ENCODE results near the gene ZNF592. TPM values are rescaled to one million over a fixed set of nuclear protein-coding genes. Genes with fewer than 3 reads are reported as not detected.

The ZNF592 gene
- total RNA-seq, 4 donors from 2014 or later: 21.6 to 36.3 (median 32.6) TPM

DNA sequence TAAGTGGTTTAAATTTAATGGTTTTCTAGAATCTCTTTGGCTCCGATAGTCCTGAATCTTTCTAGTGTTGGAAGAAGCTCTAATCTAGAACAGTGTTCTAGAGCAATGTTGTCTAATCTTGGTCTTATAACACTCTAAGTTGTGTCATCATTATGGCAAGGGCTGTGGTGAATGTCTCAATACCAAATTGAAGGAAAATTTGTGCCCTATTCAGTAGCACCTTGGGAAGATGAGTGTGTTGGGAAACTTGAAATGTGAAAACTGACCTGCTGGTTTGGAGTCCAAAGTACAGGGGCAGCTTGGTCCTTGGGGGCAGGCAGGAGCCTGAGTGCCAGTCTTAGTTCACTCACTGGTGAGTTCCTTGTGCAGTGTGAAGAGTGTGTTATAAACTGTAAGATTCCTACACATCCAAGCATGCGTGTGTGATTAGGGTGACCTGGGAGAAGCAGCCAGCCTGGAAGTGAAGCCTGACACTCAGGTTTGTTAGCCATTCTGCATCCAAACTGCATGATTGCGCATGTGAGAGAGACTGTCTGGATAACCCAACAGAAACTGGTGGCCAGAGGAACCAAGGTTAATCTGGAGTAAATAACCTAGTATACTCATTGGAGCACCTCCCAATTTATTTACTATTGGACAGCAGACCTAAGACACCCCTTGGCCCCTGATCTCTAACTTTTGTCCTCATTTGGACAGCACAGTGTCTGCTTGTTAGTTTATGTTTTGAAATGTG, 14.6 kb downstream of the ZNF592 start:
- Histone ChIP-seq H3K27me3 (no peaks in the 10 kb centered on the region), H3K4me1 (peaks cover 0 to 64% (median 21%) of the 10 kb centered on the region in 4 donors), H3K9me3 (no peaks in the 10 kb centered on the region), H3K36me3 (peaks cover 0 to 32% (median 8%) of the 10 kb centered on the region in 3 donors), H3K4me3 (no peak overlapping the region), H3K27ac (peak overlapping the region in 1 of 4 donors; percentile 51)
- no peak for TF ChIP-seq POLR2A (IDR thresholded peaks at IDR 0.05)
- TF ChIP-seq, protein P1, sequence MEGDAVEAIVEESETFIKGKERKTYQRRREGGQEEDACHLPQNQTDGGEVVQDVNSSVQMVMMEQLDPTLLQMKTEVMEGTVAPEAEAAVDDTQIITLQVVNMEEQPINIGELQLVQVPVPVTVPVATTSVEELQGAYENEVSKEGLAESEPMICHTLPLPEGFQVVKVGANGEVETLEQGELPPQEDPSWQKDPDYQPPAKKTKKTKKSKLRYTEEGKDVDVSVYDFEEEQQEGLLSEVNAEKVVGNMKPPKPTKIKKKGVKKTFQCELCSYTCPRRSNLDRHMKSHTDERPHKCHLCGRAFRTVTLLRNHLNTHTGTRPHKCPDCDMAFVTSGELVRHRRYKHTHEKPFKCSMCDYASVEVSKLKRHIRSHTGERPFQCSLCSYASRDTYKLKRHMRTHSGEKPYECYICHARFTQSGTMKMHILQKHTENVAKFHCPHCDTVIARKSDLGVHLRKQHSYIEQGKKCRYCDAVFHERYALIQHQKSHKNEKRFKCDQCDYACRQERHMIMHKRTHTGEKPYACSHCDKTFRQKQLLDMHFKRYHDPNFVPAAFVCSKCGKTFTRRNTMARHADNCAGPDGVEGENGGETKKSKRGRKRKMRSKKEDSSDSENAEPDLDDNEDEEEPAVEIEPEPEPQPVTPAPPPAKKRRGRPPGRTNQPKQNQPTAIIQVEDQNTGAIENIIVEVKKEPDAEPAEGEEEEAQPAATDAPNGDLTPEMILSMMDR (IDR thresholded peaks at IDR 0.05): no peak
- WGBS, 2 donors: 88 to 93% methylated on average over 3 of the region's 3 CpGs
- no peak for DNase-seq (ENCODE audit: low spot score in 2 of 2)

DNA sequence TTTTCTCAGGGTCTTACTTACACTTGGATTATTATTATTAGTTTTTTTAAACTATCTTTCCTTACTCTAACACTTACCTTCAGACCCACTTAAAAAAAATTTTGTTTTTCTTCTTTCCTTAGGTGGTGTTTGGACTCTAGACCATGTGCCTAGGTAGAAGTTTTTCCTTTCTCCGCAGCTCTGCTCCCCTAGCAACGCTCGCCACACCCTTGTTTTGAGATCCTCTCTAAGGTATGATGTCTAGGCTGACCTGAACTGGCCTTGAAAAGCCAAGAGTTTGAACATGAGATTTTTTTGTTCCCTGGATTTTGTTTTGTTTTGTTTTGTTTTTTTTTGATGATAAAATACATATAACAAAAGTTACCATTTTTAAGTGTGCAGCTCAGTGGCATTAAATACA, 16.2 kb downstream of the ZNF592 start:
- WGBS, 2 donors: 85 to 87% methylated on average over 3 of the region's 3 CpGs
- TF ChIP-seq, protein P1 (IDR thresholded peaks at IDR 0.05): no peak
- TF ChIP-seq EP300 (IDR thresholded peaks at IDR 0.05) (no peak), POLR2A (IDR thresholded peaks at IDR 0.05) (no peak)
- Histone ChIP-seq H3K27me3 (no peaks in the 10 kb centered on the region), H3K4me1 (peaks cover 0 to 48% (median 15%) of the 10 kb centered on the region in 4 donors), H3K9me3 (no peaks in the 10 kb centered on the region), H3K27ac (peak overlapping the region in 1 of 4 donors; percentile 43), H3K36me3 (peaks cover 0 to 48% (median 8%) of the 10 kb centered on the region in 3 donors), H3K4me3 (no peak overlapping the region)
- no peak for DNase-seq (ENCODE audit: low spot score in 2 of 2)

DNA sequence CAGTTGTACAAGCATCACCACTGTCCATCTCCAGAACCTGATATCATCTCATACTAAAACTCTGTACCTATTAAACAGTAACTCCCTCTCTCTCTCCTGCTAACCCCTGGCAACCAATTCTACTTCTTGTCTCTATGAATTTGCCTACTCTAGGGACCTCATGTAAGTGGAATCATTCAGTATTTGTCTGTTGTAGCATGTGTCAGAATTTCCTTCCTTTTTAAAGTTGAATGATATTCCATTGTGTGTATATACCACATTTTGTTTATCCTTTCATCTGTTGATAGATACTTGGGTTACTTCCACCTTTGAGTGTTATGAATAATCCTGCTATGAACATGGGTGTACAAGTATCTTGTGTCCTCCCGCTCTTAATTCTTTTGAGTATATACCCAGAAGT, 16.6 kb downstream of the ZNF592 start:
- DNase-seq (ENCODE audit: low spot score in 2 of 2): no peak
- WGBS, 2 donors: 96% methylated on average over 1 of the region's 1 CpG
- peaks cover 0 to 52% (median 8%) of the 10 kb centered on the region in 3 donors for H3K36me3 ChIP-seq
- TF ChIP-seq, protein P1 (IDR thresholded peaks at IDR 0.05): no peak
- TF ChIP-seq POLR2A (IDR thresholded peaks at IDR 0.05) (no peak), EP300 (IDR thresholded peaks at IDR 0.05) (no peak)
- no peaks in the 10 kb centered on the region for H3K27me3 ChIP-seq
- no peaks in the 10 kb centered on the region for H3K9me3 ChIP-seq
- no peak overlapping the region for H3K4me3 ChIP-seq
- no peak overlapping the region for H3K27ac ChIP-seq
- peaks cover 0 to 44% (median 15%) of the 10 kb centered on the region in 4 donors for H3K4me1 ChIP-seq

DNA sequence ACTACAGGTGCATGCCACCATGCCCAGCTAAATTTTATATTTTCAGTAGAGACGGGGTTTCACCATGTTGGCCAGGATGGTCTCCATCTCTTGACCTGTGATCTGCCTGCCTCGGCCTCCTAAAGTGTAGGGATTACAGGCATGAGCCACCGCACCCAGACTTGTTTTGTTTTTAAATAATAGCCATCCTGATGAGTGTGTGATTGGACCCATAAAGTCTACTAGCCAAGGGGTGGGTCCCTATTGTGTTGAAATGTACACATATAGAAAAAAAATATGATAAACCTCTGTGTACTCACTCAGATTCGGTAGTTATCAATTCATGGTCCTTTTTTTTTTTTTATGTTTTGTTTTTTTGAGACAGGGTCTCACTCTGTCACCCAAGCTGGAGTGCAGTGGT, 17.3 kb downstream of the ZNF592 start:
- TF ChIP-seq POLR2A (IDR thresholded peaks at IDR 0.05) (no peak), EP300 (IDR thresholded peaks at IDR 0.05) (no peak)
- TF ChIP-seq, protein P1 (IDR thresholded peaks at IDR 0.05): no peak
- Histone ChIP-seq H3K27ac (no peak overlapping the region), H3K36me3 (peaks cover 0 to 55% (median 8%) of the 10 kb centered on the region in 3 donors), H3K4me1 (peaks cover 0 to 37% (median 12%) of the 10 kb centered on the region in 4 donors), H3K27me3 (no peaks in the 10 kb centered on the region), H3K9me3 (no peaks in the 10 kb centered on the region), H3K4me3 (no peak overlapping the region)
- no peak for DNase-seq (ENCODE audit: low spot score in 2 of 2)
- WGBS, 2 donors: 88 to 90% methylated on average over 4 of the region's 4 CpGs

GRCh38 chr15:84766461-84767035, 18.2 kb downstream of the ZNF592 start:
- no peak for DNase-seq (ENCODE audit: low spot score in 2 of 2)

More at GRCh38 chr15:84766461-84767035, 18.2 kb downstream of the ZNF592 start:
- H3K27me3 ChIP-seq: no peaks in the 10 kb centered on the region
- H3K4me3 ChIP-seq: no peak overlapping the region
- no peak for TF ChIP-seq EP300 (IDR thresholded peaks at IDR 0.05)
- TF ChIP-seq, protein P1 (IDR thresholded peaks at IDR 0.05): no peak
- TF ChIP-seq POLR2A (IDR thresholded peaks at IDR 0.05): no peak
- H3K9me3 ChIP-seq: no peaks in the 10 kb centered on the region
- peaks cover 0 to 64% (median 8%) of the 10 kb centered on the region in 3 donors for H3K36me3 ChIP-seq
- H3K4me1 ChIP-seq: peaks cover 0 to 28% (median 6%) of the 10 kb centered on the region in 4 donors
- WGBS, 2 donors: 79 to 80% methylated on average over 6 of the region's 6 CpGs
- no peak overlapping the region for H3K27ac ChIP-seq

All from tibial nerve (tissue), 4 donors.